ENCODE results near the gene TMEM252. TPM values are rescaled to one million over a fixed set of nuclear protein-coding genes. Genes with fewer than 3 reads are reported as not detected.

The TMEM252 gene
- polyA plus RNA-seq (not detected in 3 replicates), polyA minus RNA-seq (not detected in 3 replicates)
- not detected for polyA plus RNA-seq (2011; ENCODE audit: low read depth)
- polyA plus RNA-seq (2011; cell fraction: cytosol; rRNA removed): not detected in 2 replicates
- polyA plus RNA-seq (2011; cell fraction: nucleus; rRNA removed): not detected in 2 replicates
- not detected in 2 replicates for polyA plus RNA-seq (2012; ENCODE audit: low replicate concordance)
- polyA minus RNA-seq (2011; cell fraction: cytosol; rRNA and poly(A)+ RNA removed): not detected
- not detected in 2 replicates for polyA minus RNA-seq (2011; cell fraction: nucleus; rRNA and poly(A)+ RNA removed)

- Histone ChIP-seq H3K9me1 (ENCODE audit: control insufficient read depth, extremely low read depth, insufficient read depth, low read length) (no peaks in the 10 kb centered on the region), H4K20me1 (ENCODE audit: control insufficient read depth, extremely low read depth, insufficient read depth, low read length) (no peaks in the 10 kb centered on the region), H3K27me3 (ENCODE audit: control insufficient read depth, extremely low read depth, insufficient read depth, low read length) (no peaks in the 10 kb centered on the region), H3K27ac (ENCODE audit: control insufficient read depth, insufficient read depth, low read length) (no peak within 1 kb of the TSS), H3K9me3 (ENCODE audit: control insufficient read depth, low read depth, low read length) (no peaks in the 10 kb centered on the region), H3K36me3 (ENCODE audit: control insufficient read depth in 2 of 2, extremely low read depth in 1 of 2, insufficient read depth in 2 of 2, low read length in 2 of 2) (no peaks in the 10 kb centered on the region), H3K9ac (ENCODE audit: control insufficient read depth, extremely low read depth, insufficient read depth, low read length) (no peak within 1 kb of the TSS), H3K79me2 (ENCODE audit: control insufficient read depth, insufficient read depth, low read length) (no peaks in the 10 kb centered on the region), H3K4me3 (ENCODE audit: control insufficient read depth in 2 of 3, extremely low read depth in 1 of 3, insufficient read depth in 2 of 3, low read depth in 1 of 3, low read length in 3 of 3) (no peak within 1 kb of the TSS), H3K4me2 (ENCODE audit: control insufficient read depth, extremely low read depth, insufficient read depth, low read depth, low read length) (no peak within 1 kb of the TSS), H3K4me1 (ENCODE audit: control insufficient read depth, extremely low read depth, insufficient read depth, low read length) (no peaks in the 10 kb centered on the region), H2AFZ (ENCODE audit: control insufficient read depth, low read length) (no peak within 1 kb of the TSS)
- FAIRE-seq (no peak), DNase-seq (ENCODE audit: low read depth, low spot score) (no peak)
- TF ChIP-seq EZH2 (IDR thresholded peaks at IDR 0.05; ENCODE audit: low read length) (no peak), CTCF (optimal IDR thresholded peaks at IDR 0.05 in 1 of 3, IDR thresholded peaks at IDR 0.05 in 1 of 3, conservative IDR thresholded peaks at IDR 0.05 in 1 of 3; ENCODE audit: extremely low read depth in 1 of 3, insufficient read depth in 2 of 3, low read length in 3 of 3) (no peak)
- dilution Hi-C loops (cut with MboI; ENCODE audit: extremely low pct_ligation_motif_present, low sequenced_read_pairs): no loop called here
Observed at GRCh38 chr9:68540712-68541535, at the start of gene TMEM252. Gene TMEM252, minus strand, starts transcription at chr9:68540883. Its CDS starts 69 bp downstream, at chr9:68540814.

- DNase-seq (ENCODE audit: low read depth, low spot score): no peak
- dilution Hi-C loops (cut with MboI; ENCODE audit: extremely low pct_ligation_motif_present, low sequenced_read_pairs): no loop called here
- Histone ChIP-seq H3K79me2 (ENCODE audit: control insufficient read depth, insufficient read depth, low read length) (no peaks in the 10 kb centered on the region), H3K4me3 (ENCODE audit: control insufficient read depth in 2 of 3, extremely low read depth in 1 of 3, insufficient read depth in 2 of 3, low read depth in 1 of 3, low read length in 3 of 3) (no peak overlapping the region), H3K36me3 (ENCODE audit: control insufficient read depth in 2 of 2, extremely low read depth in 1 of 2, insufficient read depth in 2 of 2, low read length in 2 of 2) (no peaks in the 10 kb centered on the region), H3K27ac (ENCODE audit: control insufficient read depth, insufficient read depth, low read length) (no peak overlapping the region), H3K4me1 (ENCODE audit: control insufficient read depth, extremely low read depth, insufficient read depth, low read length) (no peaks in the 10 kb centered on the region), H3K9me1 (ENCODE audit: control insufficient read depth, extremely low read depth, insufficient read depth, low read length) (no peaks in the 10 kb centered on the region), H3K4me2 (ENCODE audit: control insufficient read depth, extremely low read depth, insufficient read depth, low read depth, low read length) (no peak overlapping the region), H3K9ac (ENCODE audit: control insufficient read depth, extremely low read depth, insufficient read depth, low read length) (no peak overlapping the region), H3K9me3 (ENCODE audit: control insufficient read depth, low read depth, low read length) (no peaks in the 10 kb centered on the region), H4K20me1 (ENCODE audit: control insufficient read depth, extremely low read depth, insufficient read depth, low read length) (no peaks in the 10 kb centered on the region), H2AFZ (ENCODE audit: control insufficient read depth, low read length) (no peak overlapping the region), H3K27me3 (ENCODE audit: control insufficient read depth, extremely low read depth, insufficient read depth, low read length) (no peaks in the 10 kb centered on the region)
- no peak for FAIRE-seq
- TF ChIP-seq EZH2 (IDR thresholded peaks at IDR 0.05; ENCODE audit: low read length) (no peak), CTCF (optimal IDR thresholded peaks at IDR 0.05 in 1 of 3, IDR thresholded peaks at IDR 0.05 in 1 of 3, conservative IDR thresholded peaks at IDR 0.05 in 1 of 3; ENCODE audit: extremely low read depth in 1 of 3, insufficient read depth in 2 of 3, low read length in 3 of 3) (no peak)
Observed at GRCh38 chr9:68585034-68585761, 44.5 kb upstream of the TMEM252 start.
